Measurements from ENCODE around the gene TOMM20L. TPM values are rescaled to one million over a fixed set of nuclear protein-coding genes. Genes with fewer than 3 reads are reported as not detected.

Gene TOMM20L
- total and polyA plus RNA-seq, 2 of the 13 experiments (the other 11 are each of a cell fraction or from before 2014, with no cell fraction given), result 0.46 TPM; not detected in 1

DNA sequence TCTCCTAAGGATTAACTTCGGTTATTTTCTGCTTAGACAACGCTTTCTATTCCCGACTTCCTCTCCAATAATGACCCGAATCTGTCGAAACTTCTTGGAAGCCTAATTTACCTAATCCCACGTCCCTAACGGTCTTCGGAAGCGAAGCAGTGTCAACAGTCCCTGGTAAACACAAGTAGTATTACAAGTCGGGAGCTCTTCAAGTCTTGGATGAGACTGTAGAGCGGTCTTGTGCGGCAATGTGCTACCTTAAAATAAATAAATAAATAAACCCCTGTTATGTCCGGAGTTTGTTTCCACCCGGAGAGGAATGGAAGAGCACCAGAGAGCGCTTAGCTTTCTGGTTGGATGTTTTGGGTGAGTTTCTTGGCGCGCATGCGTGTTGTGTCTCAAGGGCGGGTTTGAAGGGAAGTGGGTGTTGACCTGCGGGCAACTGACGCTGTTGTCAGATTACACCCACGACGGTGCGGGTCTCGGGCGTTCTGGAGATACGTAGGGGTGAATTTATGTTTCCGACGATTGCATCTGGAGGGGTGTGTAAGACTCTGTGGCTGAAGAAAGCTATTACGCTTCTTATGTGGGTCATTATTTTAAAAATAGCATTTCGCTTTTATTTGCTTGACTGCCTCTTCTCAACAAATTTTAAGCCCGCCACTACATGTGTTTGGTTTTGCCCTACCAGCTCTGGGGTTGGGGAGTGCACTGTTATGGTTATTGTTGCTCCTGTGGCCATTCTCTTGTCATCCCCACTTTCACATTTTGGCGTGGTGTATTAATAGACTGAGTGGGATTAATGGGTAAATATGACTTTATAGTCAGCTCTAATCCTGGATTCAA, 31.8 kb downstream of the TOMM20L start, which contains the start of the genes KIAA0586 and TIMM9:
Gene KIAA0586 (plus strand): TSS at position 439 of the 837 bp plus-strand sequence. CDS start 546 bp downstream, outside the sequence.
Gene TIMM9 (minus strand): TSS at position 251 of the 837 bp plus-strand sequence. CDS start 15,586 bp downstream, outside the sequence.
- Histone ChIP-seq H3K27me3 (ENCODE audit: control insufficient read depth in 1 of 2, insufficient read depth in 2 of 2, low read length in 2 of 2) (no peaks in the 10 kb centered on the region; a peak in 1 of 5 replicates), H3K4me3 (replicated peaks in 1 of 3; ENCODE audit: insufficient read depth in 1 of 3, low read depth in 2 of 3, low read length in 3 of 3) (peak within 1 kb of the TSS; percentile 82 to 84 (median 83)), H3K79me2 (ENCODE audit: insufficient read depth, low read length) (peaks cover 44% of the 10 kb centered on the region), H2AFZ (ENCODE audit: low read length) (peak within 1 kb of the TSS; percentile 100), H3K36me3 (replicated peaks in 1 of 2; ENCODE audit: control insufficient read depth in 1 of 2, insufficient read depth in 2 of 2, low read length in 2 of 2) (peaks cover 5 to 14% of the 10 kb centered on the region in 2 experiments; a peak in 4 of 5 replicates), H3K4me1 (ENCODE audit: insufficient read depth, low read length) (peaks cover 40% of the 10 kb centered on the region), H3K4me2 (ENCODE audit: low read depth, low read length) (peak within 1 kb of the TSS; percentile 80), H3K9me3 (ENCODE audit: low read length) (no peaks in the 10 kb centered on the region), H4K20me1 (ENCODE audit: insufficient read depth, low read length) (no peaks in the 10 kb centered on the region), H3K27ac (ENCODE audit: extremely low read length, insufficient read depth, low read length) (peak within 1 kb of the TSS; percentile 96), H3K9ac (ENCODE audit: insufficient read depth, low read depth, low read length) (peak within 1 kb of the TSS; percentile 88)
- in situ Hi-C loops (cut with HindIII; ENCODE audit: extremely low pct_ligation_motif_present, low pct_unique_long_range_greater_than_20kb) (no loop called here), intact Hi-C loops (cut with micrococcal nuclease; ENCODE audit: unreplicated experiment) (loop anchor here (2.0 kb wide), 1 partner anchor 33 kb away; the partner anchor contains the start of gene TOMM20L)
- FAIRE-seq (peak; percentile 47), DNase-seq (ENCODE audit: low spot score) (peak; percentile 97), ATAC-seq (peak; percentile 93)
- POLR2A ChIA-PET, result interaction anchor here (0.8 to 2.6 kb wide), 6 partner anchors 16 to 1158 kb away, joined by 3 to 19 read pairs (median 4); partner anchors contain the start of genes ARID4A, JKAMP, L3HYPDH and TOMM20L
- CTCF ChIA-PET (ENCODE audit: low intra/inter-chr PET ratio, low total read pairs), result no interaction called here
- 0% methylated on average over 27 of the region's 33 CpGs for WGBS (ENCODE audit: low lambda C conversion rate)
- no TSS peak for BruUV-seq (replicated peaks)
- no peak for TF ChIP-seq ZNF644 (CRISPR knock-in tag; IDR thresholded peaks at IDR 0.05; ENCODE audit: low read depth)
- no peak for TF ChIP-seq ZNF761 (CRISPR knock-in tag; conservative IDR thresholded peaks at IDR 0.05)
- no peak for TF ChIP-seq ZNF746 (CRISPR knock-in tag; IDR thresholded peaks at IDR 0.05)
- no peak for TF ChIP-seq HNRNPL (IDR thresholded peaks at IDR 0.05; ENCODE audit: low read depth, low read length)
- TF ChIP-seq ZSCAN20 (CRISPR knock-in tag; IDR thresholded peaks at IDR 0.05; ENCODE audit: borderline replicate concordance), result no peak
- TF ChIP-seq TBX2 (CRISPR knock-in tag; IDR thresholded peaks at IDR 0.05; ENCODE audit: borderline replicate concordance), result 0 out of 2 replicates have a peak, but pooled peaks have one; percentile 33
- TF ChIP-seq, protein P1, sequence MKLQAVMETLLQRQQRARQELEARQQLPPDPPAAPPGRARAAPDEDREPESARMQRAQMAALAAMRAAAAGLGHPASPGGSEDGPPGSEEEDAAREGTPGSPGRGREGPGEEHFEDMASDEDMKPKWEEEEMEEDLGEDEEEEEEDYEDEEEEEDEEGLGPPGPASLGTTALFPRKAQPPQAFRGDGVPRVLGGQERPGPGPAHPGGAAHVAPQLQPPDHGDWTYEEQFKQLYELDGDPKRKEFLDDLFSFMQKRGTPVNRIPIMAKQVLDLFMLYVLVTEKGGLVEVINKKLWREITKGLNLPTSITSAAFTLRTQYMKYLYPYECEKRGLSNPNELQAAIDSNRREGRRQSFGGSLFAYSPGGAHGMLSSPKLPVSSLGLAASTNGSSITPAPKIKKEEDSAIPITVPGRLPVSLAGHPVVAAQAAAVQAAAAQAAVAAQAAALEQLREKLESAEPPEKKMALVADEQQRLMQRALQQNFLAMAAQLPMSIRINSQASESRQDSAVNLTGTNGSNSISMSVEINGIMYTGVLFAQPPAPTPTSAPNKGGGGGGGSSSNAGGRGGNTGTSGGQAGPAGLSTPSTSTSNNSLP (IDR thresholded peaks at IDR 0.05; ENCODE audit: low read depth, low read length), result no peak
- TF ChIP-seq SYNCRIP (IDR thresholded peaks at IDR 0.05; ENCODE audit: insufficient read depth, low read depth, low read length), result no peak
- no peak for TF ChIP-seq HOXD1 (CRISPR knock-in tag; IDR thresholded peaks at IDR 0.05)
- TF ChIP-seq FOXM1 (CRISPR knock-in tag; IDR thresholded peaks at IDR 0.05), result no peak
- 0 out of 2 replicates have a peak, but pooled peaks have one; percentile 23 for TF ChIP-seq SNAPC2 (CRISPR knock-in tag; IDR thresholded peaks at IDR 0.05)
- no peak; the same call in 1 of the 2 replicates for TF ChIP-seq FOXJ3 (CRISPR knock-in tag; IDR thresholded peaks at IDR 0.05; ENCODE audit: borderline replicate concordance)
- no peak for TF ChIP-seq ZNF619 (CRISPR knock-in tag; IDR thresholded peaks at IDR 0.05)
- TF ChIP-seq MBD4 (IDR thresholded peaks at IDR 0.05; ENCODE audit: borderline replicate concordance, low read length), result no peak; the same call in 1 of the 2 replicates
- no peak for TF ChIP-seq NONO (IDR thresholded peaks at IDR 0.05)
- peak; percentile 32; the same call in 1 of the 2 replicates for TF ChIP-seq NONO (CRISPR knock-in tag; conservative IDR thresholded peaks at IDR 0.05)
- peak; percentile 19; the same call in 1 of the 2 replicates for TF ChIP-seq ZNF564 (CRISPR knock-in tag; IDR thresholded peaks at IDR 0.05)
- 0 out of 4 replicates have a peak, but pooled peaks of 1 of the 2 experiments have one; percentile 38 for TF ChIP-seq ATF4 (CRISPR knock-in tag; IDR thresholded peaks at IDR 0.05)
- TF ChIP-seq TBX3 (IDR thresholded peaks at IDR 0.05; ENCODE audit: borderline replicate concordance), result no peak
- peak; percentile 25; the same call in 1 of the 2 replicates for TF ChIP-seq REPIN1 (CRISPR knock-in tag; IDR thresholded peaks at IDR 0.05; ENCODE audit: borderline replicate concordance, low read depth)
- TF ChIP-seq FOXC1 (CRISPR knock-in tag; IDR thresholded peaks at IDR 0.05; ENCODE audit: borderline replicate concordance), result no peak
- no peak for TF ChIP-seq U2AF2 (IDR thresholded peaks at IDR 0.05; ENCODE audit: low read depth, low read length)
- no peak for TF ChIP-seq JUND (CRISPR knock-in tag; IDR thresholded peaks at IDR 0.05)

All from HepG2 (cell line).